Measurements from ENCODE around the gene CHCHD3. TPM values are rescaled to one million over a fixed set of nuclear protein-coding genes. Genes with fewer than 3 reads are reported as not detected.
"Not testable (repeated sequence)": the region's sequence is repeated elsewhere in the genome, so short reads cannot be mapped to it uniquely, and the experiment has no call there.

CHCHD3 gene
- total RNA-seq, 1 experiment from 2014 or later, result 149 TPM

DNA sequence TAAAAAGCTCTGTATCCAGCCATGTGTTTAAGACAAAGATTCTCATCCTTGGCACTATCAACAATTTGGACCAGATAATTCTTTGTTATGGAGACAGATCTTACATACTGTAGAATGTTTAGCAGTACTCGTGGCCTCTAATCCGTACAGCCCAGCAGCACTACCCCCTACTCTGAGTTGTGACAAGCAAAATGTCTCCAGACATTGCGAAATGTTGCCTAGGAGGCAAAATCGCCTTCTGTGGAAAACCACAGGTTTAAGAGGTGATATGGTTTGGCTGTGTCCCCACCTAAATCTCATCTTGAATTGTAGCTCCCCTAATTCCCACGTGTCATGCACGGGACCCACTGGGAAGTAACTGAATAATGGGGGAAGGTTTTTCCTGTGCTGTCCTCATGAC is 186.7 kb downstream of the CHCHD3 start:
- H3K27me3 ChIP-seq (ENCODE audit: low read length), result no peaks in the 10 kb centered on the region
- no peaks in the 10 kb centered on the region for H3K4me1 ChIP-seq (ENCODE audit: insufficient read depth, low read length)
- H3K4me3 ChIP-seq (ENCODE audit: low read length), result no peak overlapping the region
- ChIA-PET CTCF (no interaction called here), POLR2A (ENCODE audit: unreplicated experiment) (no interaction called here)
- intact Hi-C loops (cut with micrococcal nuclease), result no loop called here
- no peak overlapping the region for H3K9ac ChIP-seq (ENCODE audit: low read length)
- no peaks in the 10 kb centered on the region for H3K9me2 ChIP-seq (replicated peaks; ENCODE audit: low read length)
- H3F3A ChIP-seq (ENCODE audit: low read length, unreplicated experiment), result no peaks in the 10 kb centered on the region
- DNase-seq (no peak), ATAC-seq (no peak)
- H3K36me3 ChIP-seq (ENCODE audit: low read depth, low read length), result peaks cover 2% of the 10 kb centered on the region; the same call in 1 of the 2 replicates
- no peaks in the 10 kb centered on the region for H4K20me1 ChIP-seq (ENCODE audit: low read length)
- H3K9me3 ChIP-seq (ENCODE audit: low read length), result no peaks in the 10 kb centered on the region
- H3K4me2 ChIP-seq (ENCODE audit: low read length), result no peak overlapping the region
- no peaks in the 10 kb centered on the region for H3K79me2 ChIP-seq (ENCODE audit: low read length)
- no peak overlapping the region for H3K27ac ChIP-seq (ENCODE audit: low read length)
- TF ChIP-seq EZH2 (IDR thresholded peaks at IDR 0.05; ENCODE audit: low read length, unreplicated experiment), result no peak
- TF ChIP-seq, protein P1, sequence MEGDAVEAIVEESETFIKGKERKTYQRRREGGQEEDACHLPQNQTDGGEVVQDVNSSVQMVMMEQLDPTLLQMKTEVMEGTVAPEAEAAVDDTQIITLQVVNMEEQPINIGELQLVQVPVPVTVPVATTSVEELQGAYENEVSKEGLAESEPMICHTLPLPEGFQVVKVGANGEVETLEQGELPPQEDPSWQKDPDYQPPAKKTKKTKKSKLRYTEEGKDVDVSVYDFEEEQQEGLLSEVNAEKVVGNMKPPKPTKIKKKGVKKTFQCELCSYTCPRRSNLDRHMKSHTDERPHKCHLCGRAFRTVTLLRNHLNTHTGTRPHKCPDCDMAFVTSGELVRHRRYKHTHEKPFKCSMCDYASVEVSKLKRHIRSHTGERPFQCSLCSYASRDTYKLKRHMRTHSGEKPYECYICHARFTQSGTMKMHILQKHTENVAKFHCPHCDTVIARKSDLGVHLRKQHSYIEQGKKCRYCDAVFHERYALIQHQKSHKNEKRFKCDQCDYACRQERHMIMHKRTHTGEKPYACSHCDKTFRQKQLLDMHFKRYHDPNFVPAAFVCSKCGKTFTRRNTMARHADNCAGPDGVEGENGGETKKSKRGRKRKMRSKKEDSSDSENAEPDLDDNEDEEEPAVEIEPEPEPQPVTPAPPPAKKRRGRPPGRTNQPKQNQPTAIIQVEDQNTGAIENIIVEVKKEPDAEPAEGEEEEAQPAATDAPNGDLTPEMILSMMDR (conservative IDR thresholded peaks at IDR 0.05; ENCODE audit: low read depth, low read length), result no peak
- TF ChIP-seq EZH2phosphoT487 (IDR thresholded peaks at IDR 0.05; ENCODE audit: borderline replicate concordance, low read length), result no peak
- H2AFZ ChIP-seq (ENCODE audit: low read length), result no peak overlapping the region
- no TSS peak for BruUV-seq (replicated peaks)

DNA sequence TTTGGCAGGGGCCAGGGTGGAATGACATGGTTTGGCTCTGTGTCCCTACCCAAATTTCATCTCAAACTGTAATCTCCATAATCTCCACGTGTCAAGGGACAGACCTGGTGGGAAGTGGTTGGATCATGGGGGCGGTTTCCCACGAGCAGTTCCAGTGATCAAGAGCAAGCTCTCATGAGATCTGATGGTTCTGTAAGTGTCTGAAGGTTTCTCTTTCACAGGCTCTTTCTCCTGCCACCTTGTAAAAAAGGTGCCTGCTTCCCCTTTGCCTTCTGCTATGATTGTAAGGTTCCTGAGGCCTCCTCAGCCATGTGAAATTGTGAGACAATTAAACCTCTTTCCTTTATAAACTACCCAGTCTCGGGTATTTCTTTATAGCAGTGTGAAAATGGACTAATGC is 188.3 kb downstream of the CHCHD3 start:
- CTCF ChIA-PET, result no interaction called here
- H3K4me3 ChIP-seq (ENCODE audit: low read length), result no peak overlapping the region

DNA sequence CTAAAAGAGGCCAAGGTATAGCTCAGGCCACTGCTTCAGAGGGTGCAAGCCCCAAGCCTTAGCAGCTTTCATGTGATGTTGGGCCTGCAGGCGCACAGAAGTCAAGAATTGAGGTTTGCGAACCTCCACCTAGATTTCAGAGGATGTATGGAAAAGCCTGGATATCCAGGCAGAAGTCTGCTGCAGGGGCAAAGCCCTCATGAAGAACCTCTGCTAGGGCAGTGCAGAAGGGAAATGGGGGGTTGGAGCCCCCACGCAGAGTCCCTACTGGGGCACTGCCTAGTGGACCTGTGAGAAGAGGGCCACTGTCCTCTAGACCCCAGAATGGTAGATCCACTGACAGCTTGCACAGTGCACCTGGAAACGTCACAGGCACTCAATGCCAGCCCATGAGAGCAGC is 189.1 kb downstream of the CHCHD3 start:
- H3K9me3 ChIP-seq (ENCODE audit: low read length); H3K27me3 ChIP-seq (ENCODE audit: low read length); BruUV-seq (replicated peaks); H3K9me2 ChIP-seq (replicated peaks; ENCODE audit: low read length); H3K4me3 ChIP-seq (ENCODE audit: low read length); H3K36me3 ChIP-seq (ENCODE audit: low read depth, low read length); H4K20me1 ChIP-seq (ENCODE audit: low read length); H3K27ac ChIP-seq (ENCODE audit: low read length); intact Hi-C loops (cut with micrococcal nuclease); ATAC-seq; DNase-seq; H3K4me2 ChIP-seq (ENCODE audit: low read length); CTCF ChIA-PET; H3K79me2 ChIP-seq (ENCODE audit: low read length); H3F3A ChIP-seq (ENCODE audit: low read length, unreplicated experiment); POLR2A ChIA-PET (ENCODE audit: unreplicated experiment); H3K4me1 ChIP-seq (ENCODE audit: insufficient read depth, low read length); H3K9ac ChIP-seq (ENCODE audit: low read length); H2AFZ ChIP-seq (ENCODE audit: low read length): not testable (repeated sequence)

More for the DNA sequence above, 188.3 kb downstream of the CHCHD3 start:
- intact Hi-C loops (cut with micrococcal nuclease), result no loop called here
- Histone ChIP-seq H3F3A (ENCODE audit: low read length, unreplicated experiment) (no peaks in the 10 kb centered on the region), H3K36me3 (ENCODE audit: low read depth, low read length) (peaks cover 2% of the 10 kb centered on the region; the same call in 1 of the 2 replicates), H3K9ac (ENCODE audit: low read length) (no peak overlapping the region), H3K9me3 (ENCODE audit: low read length) (no peaks in the 10 kb centered on the region), H3K27me3 (ENCODE audit: low read length) (no peaks in the 10 kb centered on the region), H4K20me1 (ENCODE audit: low read length) (no peaks in the 10 kb centered on the region), H3K4me1 (ENCODE audit: insufficient read depth, low read length) (no peaks in the 10 kb centered on the region), H3K79me2 (ENCODE audit: low read length) (no peaks in the 10 kb centered on the region), H3K27ac (ENCODE audit: low read length) (no peak overlapping the region), H3K4me2 (ENCODE audit: low read length) (no peak overlapping the region), H2AFZ (ENCODE audit: low read length) (no peak overlapping the region), H3K9me2 (replicated peaks; ENCODE audit: low read length) (no peaks in the 10 kb centered on the region)
- TF ChIP-seq EZH2 (IDR thresholded peaks at IDR 0.05; ENCODE audit: low read length, unreplicated experiment) (no peak), EZH2phosphoT487 (IDR thresholded peaks at IDR 0.05; ENCODE audit: borderline replicate concordance, low read length) (no peak)
- TF ChIP-seq, protein P1 (conservative IDR thresholded peaks at IDR 0.05; ENCODE audit: low read depth, low read length), result no peak
- DNase-seq (no peak), ATAC-seq (no peak)
- no TSS peak for BruUV-seq (replicated peaks)
- POLR2A ChIA-PET (ENCODE audit: unreplicated experiment), result no interaction called here
